GM18505 (cell line): Measurements from ENCODE around the gene CWH43.
"Not testable (repeated sequence)": the region's sequence is repeated elsewhere in the genome, so short reads cannot be mapped to it uniquely, and the experiment has no call there.

Source experiments
- ATAC-seq: cut with Tn5 transposase; IDR thresholded peaks from one replicate; pipeline ENCODE4 v1.9.1; 2021; ENCODE audit not compliant: unreplicated experiment

CWH43 gene

GRCh38 chr4:49098034-49098759 is 112.1 kb downstream of the CWH43 start:
- not testable (repeated sequence) for ATAC-seq

GRCh38 chr4:49099831-49100444 is 113.9 kb downstream of the CWH43 start:
- not testable (repeated sequence) for ATAC-seq

GRCh38 chr4:49102344-49102898 is 116.3 kb downstream of the CWH43 start:
- not testable (repeated sequence) for ATAC-seq

GRCh38 chr4:49103436-49104136 is 117.5 kb downstream of the CWH43 start:
- ATAC-seq: peak; percentile 24

DNA sequence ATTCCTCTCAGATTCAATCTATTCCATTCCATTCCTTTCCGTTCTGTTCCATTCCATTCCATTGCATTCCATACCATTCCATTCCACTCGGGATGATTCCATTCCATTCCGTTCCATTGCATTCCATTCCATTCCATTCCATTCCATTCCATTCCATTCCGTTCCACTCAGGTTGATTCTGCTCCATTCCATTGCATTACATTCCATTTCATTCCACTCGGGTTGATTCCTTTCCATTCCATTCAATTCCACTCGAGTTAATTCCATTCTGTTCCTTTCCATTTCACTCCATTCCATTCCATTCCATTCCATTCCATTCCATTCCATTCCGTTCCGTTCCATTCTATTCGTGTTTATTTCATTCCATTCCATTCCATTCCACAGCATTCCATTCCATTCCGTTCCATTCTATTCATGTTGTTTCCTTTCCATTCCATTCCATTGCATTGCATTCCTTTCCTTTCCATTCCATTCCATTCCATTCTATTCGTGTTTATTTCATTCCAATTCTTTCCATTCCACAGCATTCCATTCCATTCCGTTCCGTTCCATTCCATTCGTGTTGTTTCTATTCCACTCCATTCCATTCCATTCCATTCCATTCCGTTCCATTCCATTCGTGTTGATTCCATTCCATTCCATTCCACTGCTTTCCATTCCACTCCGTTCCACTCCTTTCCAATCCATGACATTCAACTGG is 118.3 kb downstream of the CWH43 start:
- ATAC-seq: not testable (repeated sequence)

DNA sequence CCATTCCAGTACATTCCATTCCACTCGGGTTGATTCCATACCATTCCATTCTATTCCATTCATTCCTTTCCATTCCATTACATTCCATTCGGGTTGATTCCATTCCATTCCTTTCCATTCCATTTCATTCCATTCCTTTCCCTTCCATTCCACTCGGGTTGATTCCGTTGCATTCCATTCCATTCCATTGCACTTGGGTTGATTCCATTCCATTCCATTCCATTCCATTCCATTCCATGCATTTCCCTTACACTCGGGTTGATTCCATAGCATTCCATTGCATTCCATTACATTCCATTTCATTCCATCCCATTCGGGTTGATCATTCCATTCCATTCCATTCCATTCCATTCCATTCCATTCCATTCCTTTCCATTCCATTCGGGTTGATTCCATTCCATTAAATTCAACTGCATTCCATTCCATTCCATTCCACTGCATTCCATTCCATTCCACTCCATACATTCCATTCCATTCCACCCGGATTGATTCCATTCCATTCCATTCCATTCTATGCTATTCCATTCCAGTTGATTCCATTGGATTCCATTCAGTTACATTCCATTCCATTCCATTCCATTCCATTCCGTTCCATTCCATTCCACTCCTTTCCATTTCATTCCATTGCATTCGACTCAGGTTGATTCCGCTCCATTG is 119.3 kb downstream of the CWH43 start:
- not testable (repeated sequence) for ATAC-seq

- ATAC-seq: not testable (repeated sequence)
These were observed 121.2 kb downstream of the CWH43 start for GRCh38 chr4:49107262-49107661.

DNA sequence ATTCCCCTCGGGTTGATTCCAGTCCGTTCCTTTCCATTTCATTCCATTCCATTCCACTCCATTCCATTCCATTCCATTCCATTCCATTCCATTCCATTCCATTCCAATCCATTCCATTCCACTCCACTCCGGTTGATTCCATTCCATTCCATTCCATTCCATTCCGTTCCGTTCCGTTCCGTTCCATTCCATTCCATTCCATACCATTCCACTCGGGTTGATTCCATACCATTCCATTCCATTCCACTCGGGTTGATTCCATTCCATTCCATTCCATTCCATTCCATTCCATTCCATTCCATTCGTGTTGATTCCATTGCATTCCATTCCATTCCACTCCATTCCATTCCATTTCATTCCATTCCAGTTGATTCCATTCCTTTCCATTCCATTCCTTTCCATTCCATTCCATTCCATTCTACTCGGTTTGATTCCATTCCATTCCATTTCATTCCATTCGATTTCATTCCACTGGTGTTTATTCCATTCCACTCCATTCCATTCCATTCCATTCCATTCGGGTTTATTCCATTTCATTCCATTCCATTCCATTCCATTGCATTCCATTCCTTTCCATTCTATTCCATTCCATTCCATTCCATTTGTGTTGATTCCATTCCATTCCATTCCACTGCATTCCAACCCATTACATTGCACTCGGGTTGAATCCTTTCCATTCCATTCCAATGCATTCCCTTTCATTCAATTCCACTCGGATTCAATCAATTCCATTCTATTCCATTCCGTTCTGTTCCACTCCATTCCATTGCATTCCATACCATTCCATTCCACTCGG is 122.3 kb downstream of the CWH43 start:
- peak; percentile 33 for ATAC-seq

GRCh38 chr4:49109567-49110166 is 123.6 kb downstream of the CWH43 start:
- peak; percentile 33 for ATAC-seq

- peak; percentile 56 for ATAC-seq
These were observed 124.5 kb downstream of the CWH43 start for GRCh38 chr4:49110579-49110978.
